ENCODE results near the gene ESAM. TPM values are rescaled to one million over a fixed set of nuclear protein-coding genes. Genes with fewer than 3 reads are reported as not detected.
A peak's percentile ranks its signal among the peaks of the same experiment; 100 is the strongest.

ESAM gene
- total RNA-seq, 1 donor from 2014 or later = 29.3 TPM

DNA sequence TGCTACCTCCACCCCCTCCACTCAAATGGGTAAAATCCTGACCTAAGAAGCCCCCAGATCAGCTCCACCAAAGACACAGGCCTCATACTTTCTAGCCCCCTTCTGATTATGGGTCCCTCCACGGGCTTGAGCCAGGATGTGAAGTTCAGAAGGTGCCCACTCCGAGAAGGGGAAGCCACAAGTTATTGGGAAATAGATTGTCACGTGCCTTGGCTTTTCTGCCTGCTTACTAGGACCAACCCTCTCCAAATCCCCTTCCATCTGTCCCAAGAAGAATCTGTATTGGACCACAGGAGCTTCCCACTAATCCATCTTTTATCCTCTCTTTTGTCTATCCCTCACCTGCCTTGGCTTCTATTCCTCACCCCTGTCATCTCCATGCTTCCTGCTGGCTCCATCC lies 25.4 kb downstream of the ESAM start:
- DNase-seq (ENCODE audit: low read depth in 2 of 2) = no peak

DNA sequence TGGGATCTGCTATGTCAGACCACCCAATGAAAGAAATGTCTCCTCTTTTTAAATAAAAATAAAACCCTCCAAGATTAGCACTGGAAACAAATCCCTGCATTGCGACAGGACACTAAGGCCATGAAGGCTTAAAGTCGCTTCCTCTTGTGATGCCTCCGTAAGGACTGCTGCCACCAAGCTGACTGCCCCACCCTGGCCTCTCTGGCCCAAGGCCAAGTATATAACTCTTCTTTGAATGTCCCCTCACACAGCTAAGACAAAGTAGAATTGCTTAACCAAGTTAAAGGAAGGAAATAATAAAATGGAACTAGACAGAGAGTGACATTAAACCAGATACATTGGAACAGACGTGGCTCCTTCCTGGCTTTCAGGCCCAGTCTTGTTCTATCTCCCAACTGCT lies 29.9 kb downstream of the ESAM start:
- no peak for DNase-seq (ENCODE audit: low read depth in 2 of 2)

- DNase-seq (ENCODE audit: low read depth in 2 of 2) = no peak
These were observed 32.5 kb downstream of the ESAM start for GRCh38 chr11:124729571-124729970.

DNA sequence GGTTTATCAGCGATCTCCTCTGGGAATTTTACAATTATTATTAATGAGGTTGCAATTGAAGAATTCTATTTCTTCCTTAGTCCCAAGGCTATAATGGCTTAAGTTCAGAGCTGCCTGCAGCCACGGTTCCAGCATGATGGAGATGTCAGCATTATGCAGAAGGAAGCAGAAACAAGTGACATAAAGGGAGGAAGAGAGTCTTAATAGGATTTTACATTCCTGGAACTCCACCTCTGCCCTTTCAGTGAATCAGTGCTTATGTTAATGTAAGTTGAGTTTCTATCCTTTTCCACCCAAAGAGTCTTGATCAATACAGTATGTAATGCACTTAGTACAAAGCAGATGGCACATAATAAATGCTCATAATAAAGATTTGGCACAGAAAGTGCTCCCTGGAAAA lies 34.0 kb downstream of the ESAM start:
- no peak for DNase-seq (ENCODE audit: low read depth in 2 of 2)

- DNase-seq (ENCODE audit: low read depth in 2 of 2) = no peak
These were observed 34.6 kb downstream of the ESAM start for GRCh38 chr11:124727474-124727873.

DNA sequence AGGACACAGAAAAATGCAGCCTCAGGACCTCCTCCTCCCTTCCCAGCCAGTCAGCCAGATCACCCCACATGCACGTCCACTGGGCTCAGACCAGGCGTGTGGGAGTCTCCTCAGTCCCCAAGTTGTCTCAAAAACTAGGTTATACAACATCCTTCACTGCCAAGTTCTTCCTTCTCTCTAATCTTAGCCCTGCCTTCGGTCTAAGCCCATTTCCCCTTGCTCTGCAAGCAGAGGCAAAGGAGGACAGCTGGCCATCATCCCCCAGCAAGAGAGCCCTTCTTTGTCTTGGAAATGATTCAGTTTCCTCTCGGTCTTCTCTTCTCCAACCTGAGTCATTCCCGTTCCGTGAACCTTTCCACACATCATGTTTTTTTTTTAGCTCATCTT lies 36.4 kb downstream of the ESAM start:
- DNase-seq (ENCODE audit: low read depth in 2 of 2) = peak in 1 of 2 donors; percentile 74

- peak in 1 of 2 donors; percentile 20 for DNase-seq (ENCODE audit: low read depth in 2 of 2)
These were observed 36.9 kb downstream of the ESAM start for GRCh38 chr11:124724979-124725718.

DNA sequence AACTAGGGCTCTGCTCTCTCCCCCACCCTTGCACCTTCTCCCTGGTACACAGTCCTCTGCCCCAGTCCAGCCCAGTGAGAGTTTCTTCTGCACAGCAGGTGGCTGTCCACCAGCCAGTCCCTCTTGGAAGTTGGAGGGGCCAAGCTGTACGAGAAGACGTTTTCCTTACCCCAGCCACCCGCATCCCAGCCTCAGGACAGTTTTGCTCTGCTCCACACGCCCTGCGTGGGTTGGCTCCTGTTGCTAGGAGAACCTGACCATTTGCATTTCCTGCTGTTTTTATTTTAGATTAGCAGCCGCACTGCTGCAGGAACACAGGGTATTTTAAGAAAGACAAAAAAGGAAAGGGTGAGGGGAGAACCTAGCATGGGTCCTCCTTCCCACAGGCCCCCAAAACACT lies 39.9 kb downstream of the ESAM start:
- DNase-seq (ENCODE audit: low read depth in 2 of 2) = no peak

- no peak for DNase-seq (ENCODE audit: low read depth in 2 of 2)
These were observed 42.6 kb downstream of the ESAM start for GRCh38 chr11:124719534-124719933.

- DNase-seq (ENCODE audit: low read depth in 2 of 2) = no peak
These were observed 43.3 kb downstream of the ESAM start for GRCh38 chr11:124718801-124719200.

DNA sequence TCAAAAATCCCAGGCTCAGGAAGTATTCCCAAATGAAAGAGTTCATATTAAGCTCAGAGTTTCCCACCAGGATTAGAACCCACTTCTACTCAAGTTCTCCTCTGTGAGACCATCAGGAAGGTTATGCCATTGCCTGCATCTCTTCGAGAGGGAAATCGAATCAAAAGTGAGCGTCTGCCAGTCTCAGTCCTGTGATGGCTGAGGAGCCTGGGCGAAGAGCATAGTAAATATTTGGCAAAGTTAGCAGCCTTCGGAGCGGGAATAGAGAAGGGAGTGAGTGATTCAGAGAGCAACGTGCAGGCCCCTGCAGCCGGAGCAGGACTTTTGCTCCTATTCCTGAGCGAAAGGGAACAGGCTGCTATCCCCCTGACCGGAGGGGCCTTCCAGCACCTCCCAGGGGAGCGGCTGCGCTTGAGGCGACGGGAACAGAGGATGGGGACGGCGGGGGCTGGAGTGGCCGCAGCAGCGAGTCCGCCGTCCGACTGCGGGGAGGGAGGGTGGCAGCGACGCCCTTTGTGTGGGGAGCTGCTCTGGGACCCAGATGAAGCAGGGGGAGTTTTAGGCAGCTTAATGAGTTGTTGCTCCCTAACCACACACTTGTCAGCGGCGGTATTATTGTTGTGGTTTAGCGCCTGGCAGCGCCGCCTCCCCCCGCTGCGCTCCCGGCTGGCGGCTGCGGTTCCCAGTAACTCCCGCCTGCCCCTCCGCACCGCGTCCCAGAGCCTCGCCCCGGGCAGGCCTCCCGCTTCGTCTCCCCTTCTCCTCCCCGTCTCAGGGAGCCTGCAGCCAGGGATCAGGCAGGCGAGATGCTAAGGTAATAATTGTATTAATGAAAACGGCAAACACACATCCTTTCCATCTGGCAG lies 44.1 kb downstream of the ESAM start:
- peak in 1 of 2 donors; percentile 35 for DNase-seq (ENCODE audit: low read depth in 2 of 2)

DNA sequence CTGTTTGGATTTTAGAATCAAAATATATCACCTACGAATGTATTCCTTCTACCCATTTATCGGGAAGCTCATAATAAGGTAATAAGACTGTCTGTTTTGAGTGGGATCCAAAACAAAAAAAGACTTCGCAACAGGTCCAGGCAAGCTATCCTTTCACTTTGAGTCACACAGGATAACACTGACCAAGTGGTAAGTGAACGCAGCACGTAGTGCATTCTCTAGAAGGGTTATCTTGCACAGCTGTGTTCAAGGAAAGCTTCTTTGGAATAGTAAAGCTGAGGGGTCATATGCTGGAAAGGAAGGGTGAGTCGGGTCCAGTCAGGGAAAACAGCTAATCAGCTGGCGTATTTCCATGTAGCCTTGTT lies 44.7 kb downstream of the ESAM start:
- peak in 1 of 2 donors; percentile 60 for DNase-seq (ENCODE audit: low read depth in 2 of 2)

GRCh38 chr11:124716591-124716990 lies 45.5 kb downstream of the ESAM start:
- DNase-seq (ENCODE audit: low read depth in 2 of 2) = no peak

DNA sequence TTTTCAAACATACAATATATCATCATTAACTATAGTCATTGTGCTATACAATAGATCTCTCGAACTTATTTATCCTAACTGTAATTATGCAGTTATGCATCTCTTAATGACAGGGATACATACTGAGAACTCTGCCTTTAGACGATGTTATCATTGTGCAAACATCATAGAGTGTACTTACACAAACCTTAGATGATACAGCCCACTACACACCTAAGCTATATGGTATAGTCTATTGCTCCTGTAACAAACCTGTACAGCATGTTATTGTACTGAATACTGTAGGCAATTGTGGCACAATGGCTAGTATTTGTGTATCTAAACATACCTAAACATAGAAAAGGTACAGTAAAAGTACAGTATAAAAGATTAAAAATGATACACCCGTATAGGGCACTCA lies 49.7 kb downstream of the ESAM start:
- DNase-seq (ENCODE audit: low read depth in 2 of 2) = no peak

DNA sequence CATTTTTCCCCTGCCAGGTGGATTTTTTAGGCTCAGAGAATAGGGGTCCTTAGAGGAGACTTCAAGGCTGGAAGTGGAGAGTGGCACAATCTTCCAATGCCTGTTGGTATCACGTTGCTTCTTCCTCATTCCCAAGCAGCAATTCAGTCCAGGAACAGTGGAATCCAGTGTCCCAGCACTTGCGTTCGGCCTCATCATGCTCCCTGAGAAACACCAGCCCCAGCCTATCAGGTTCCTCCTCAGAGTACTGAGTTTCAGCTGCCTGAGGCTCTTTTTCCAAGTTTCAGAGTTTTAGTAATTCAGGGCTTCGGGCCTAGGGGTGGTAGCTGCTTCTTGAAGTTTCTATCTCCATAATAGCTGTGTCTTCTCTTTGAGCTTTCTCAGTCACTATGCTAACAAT lies 54.3 kb downstream of the ESAM start:
- DNase-seq (ENCODE audit: low read depth in 2 of 2) = no peak

Other genes with a start within 250 kb of the ESAM start
- gene OR8B12, start 218.6 kb downstream of the ESAM start, total RNA-seq = not detected in 2 replicates
- gene OR8A1, start 192.3 kb downstream of the ESAM start, total RNA-seq = not detected in 2 replicates
- gene PANX3, start 150.9 kb downstream of the ESAM start, total RNA-seq = not detected in 2 replicates
- 12.6 and 16.7 TPM in 2 replicates for gene TBRG1, start 139.4 kb downstream of the ESAM start, total RNA-seq
- 6.8 and 14.4 TPM in 2 replicates for gene SIAE, start 88.6 kb downstream of the ESAM start, total RNA-seq
- gene SPA17, start 88.4 kb downstream of the ESAM start, total RNA-seq = 3.5 and 4.5 TPM in 2 replicates
- gene NRGN, start 22.3 kb downstream of the ESAM start, total RNA-seq = 0.25 and 0.64 TPM in 2 replicates
- 0.13 TPM in 1 of 2 replicates, not detected in the other for gene VSIG2, start 10.0 kb downstream of the ESAM start, total RNA-seq
- 4.4 and 6.2 TPM in 2 replicates for gene MSANTD2, start 38.1 kb upstream of the ESAM start, total RNA-seq
- gene ROBO3, start 103.1 kb upstream of the ESAM start, total RNA-seq = 13.0 and 21.1 TPM in 2 replicates
- 278 and 426 TPM in 2 replicates for gene ROBO4, start 135.6 kb upstream of the ESAM start, total RNA-seq
- gene HEPN1, start 157.0 kb upstream of the ESAM start, total RNA-seq = under 0.01 TPM in 1 of 2 replicates, not detected in the other
- gene HEPACAM, start 173.8 kb upstream of the ESAM start, total RNA-seq = under 0.01 TPM in 2 replicates
- gene CCDC15, start 191.9 kb upstream of the ESAM start, total RNA-seq = 2.3 and 2.6 TPM in 2 replicates